Esophagus muscularis mucosa (tissue), 4 donors: ENCODE results near the gene AKAP13. TPM values are rescaled to one million over a fixed set of nuclear protein-coding genes. Genes with fewer than 3 reads are reported as not detected.

Experiments used
- DNase-seq: peaks from one replicate; pipeline ENCODE4 v3.0.0-alpha.2; 2017; ENCODE audit errors: extremely low spot score
- H3K27ac ChIP-seq, 4 donors: fragments of 200-600 bp; sonication (generic); replicated peaks in 1 of 4; 1 replicate in 3 of 4; 2 replicates in 1 of 4; pipeline ENCODE4 v1.5.1; 2016 to 2019; ENCODE audit warnings: mild to moderate bottlenecking in 1 of 4
- H3K27me3 ChIP-seq, 4 donors: fragments of 200-600 bp; sonication (generic); one replicate each; pipeline versions ENCODE4 v1.5.1 to v1.6.0; 2016 to 2019
- H3K36me3 ChIP-seq, 4 donors: fragments of 200-600 bp; sonication (generic); one replicate each; pipeline ENCODE4 v1.5.1; 2016 to 2019
- H3K4me1 ChIP-seq, 4 donors: fragments of 200-600 bp; sonication (generic); one replicate each; pipeline ENCODE4 v1.5.1; 2016 to 2019
- H3K4me3 ChIP-seq, 4 donors: fragments of 200-600 bp; sonication (generic); 1 replicate in 2 of 4; 2 replicates in 2 of 4; pipeline ENCODE4 v1.5.1; 2016 to 2019; ENCODE audit warnings: mild to moderate bottlenecking in 4 of 4, moderate library complexity in 1 of 4
- H3K9me3 ChIP-seq, 4 donors: fragments of 200-600 bp; sonication (generic); 1 replicate in 3 of 4; 2 replicates in 1 of 4; pipeline ENCODE4 v1.5.1; 2016 to 2019
- EP300 ChIP-seq: sonication (generic); formaldehyde crosslinking; IDR thresholded peaks from one replicate; pipeline ENCODE4 v1.6.1; 2017; ENCODE audit warnings: antibody characterized with exemption
- POLR2A ChIP-seq: fragments of 450-650 bp; IDR thresholded peaks from one replicate; pipeline ENCODE4 v1.6.1; 2017; ENCODE audit warnings: antibody characterized with exemption, moderate library complexity, mild to moderate bottlenecking, low read depth
- POLR2AphosphoS5 ChIP-seq, 2 donors: sonication (generic); formaldehyde crosslinking; IDR thresholded peaks; one replicate each; pipeline ENCODE4 v1.6.1; 2017; ENCODE audit warnings: antibody characterized with exemption in 2 of 2
- WGBS: methylation state at CpG from one replicate; pipeline ENCODE4 v1.1.5; 2018; 5-methylcytosine and 5-hydroxymethylcytosine counted together
- intact Hi-C: fragments of 100-400 bp; cut with DNase I; formaldehyde crosslinking; loops from one replicate; pipeline ENCODE4 v1.15.1; 2023
- total RNA-seq, 4 donors: library from RNA; depleted of rRNA; stranded (reverse); fragments of >200 nt; gene quantifications; one replicate each; pipeline versions ENCODE4 v1.1.0 to v1.2.1, GENCODE V29; 2016
- TF ChIP-seq, protein P1 (sequence below), 3 experiments: fragments of 200-600 bp in 2 of 3; fragments of 450-650 bp in 1 of 3; sonication (generic) in 2 of 3; IDR thresholded peaks; one replicate each; pipeline ENCODE4 v1.5.1; 2017 to 2019; ENCODE audit warnings: antibody characterized with exemption in 3 of 3, mild to moderate bottlenecking in 2 of 3, moderate library complexity in 1 of 3

The AKAP13 gene
- total RNA-seq, 4 donors from 2014 or later = 232 to 323 (median 284) TPM

DNA sequence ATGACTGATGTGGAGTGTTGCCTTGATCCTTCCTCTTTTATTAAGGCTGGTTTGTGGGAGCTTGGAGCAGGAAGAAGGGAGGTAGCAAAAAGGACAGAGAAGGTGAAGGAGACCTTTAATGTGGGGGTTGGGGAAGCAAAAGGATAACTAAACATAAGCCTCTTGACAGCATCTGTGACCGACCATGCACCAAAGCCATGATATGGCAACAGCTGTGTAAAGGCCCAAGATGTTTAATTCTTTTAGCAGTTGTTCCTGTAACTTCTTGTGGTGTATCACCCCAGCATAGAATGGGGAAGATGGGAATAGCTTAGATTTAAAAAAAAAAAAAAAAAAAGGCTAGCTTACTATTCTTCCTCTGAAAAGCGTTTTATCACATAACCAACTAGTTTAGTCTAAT lies 219.6 kb downstream of the AKAP13 start:
- no peaks in the 10 kb centered on the region for H3K27me3 ChIP-seq
- H3K4me1 ChIP-seq = peaks cover 38 to 62% (median 58%) of the 10 kb centered on the region in 4 donors
- H3K36me3 ChIP-seq = peaks cover 0 to 23% (median 10%) of the 10 kb centered on the region in 4 donors
- H3K27ac ChIP-seq = peak overlapping the region; percentile 15 to 59 (median 50)
- no peak for DNase-seq
- 84% methylated on average over 2 of the region's 2 CpGs for WGBS
- H3K4me3 ChIP-seq = no peak overlapping the region
- TF ChIP-seq POLR2A (no peak), EP300 (no peak), POLR2AphosphoS5 (IDR thresholded peaks at IDR 0.05) (no peak)
- TF ChIP-seq, protein P1, sequence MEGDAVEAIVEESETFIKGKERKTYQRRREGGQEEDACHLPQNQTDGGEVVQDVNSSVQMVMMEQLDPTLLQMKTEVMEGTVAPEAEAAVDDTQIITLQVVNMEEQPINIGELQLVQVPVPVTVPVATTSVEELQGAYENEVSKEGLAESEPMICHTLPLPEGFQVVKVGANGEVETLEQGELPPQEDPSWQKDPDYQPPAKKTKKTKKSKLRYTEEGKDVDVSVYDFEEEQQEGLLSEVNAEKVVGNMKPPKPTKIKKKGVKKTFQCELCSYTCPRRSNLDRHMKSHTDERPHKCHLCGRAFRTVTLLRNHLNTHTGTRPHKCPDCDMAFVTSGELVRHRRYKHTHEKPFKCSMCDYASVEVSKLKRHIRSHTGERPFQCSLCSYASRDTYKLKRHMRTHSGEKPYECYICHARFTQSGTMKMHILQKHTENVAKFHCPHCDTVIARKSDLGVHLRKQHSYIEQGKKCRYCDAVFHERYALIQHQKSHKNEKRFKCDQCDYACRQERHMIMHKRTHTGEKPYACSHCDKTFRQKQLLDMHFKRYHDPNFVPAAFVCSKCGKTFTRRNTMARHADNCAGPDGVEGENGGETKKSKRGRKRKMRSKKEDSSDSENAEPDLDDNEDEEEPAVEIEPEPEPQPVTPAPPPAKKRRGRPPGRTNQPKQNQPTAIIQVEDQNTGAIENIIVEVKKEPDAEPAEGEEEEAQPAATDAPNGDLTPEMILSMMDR (IDR thresholded peaks at IDR 0.05) = no peak
- H3K9me3 ChIP-seq = no peaks in the 10 kb centered on the region
- intact Hi-C loops = no loop called here

DNA sequence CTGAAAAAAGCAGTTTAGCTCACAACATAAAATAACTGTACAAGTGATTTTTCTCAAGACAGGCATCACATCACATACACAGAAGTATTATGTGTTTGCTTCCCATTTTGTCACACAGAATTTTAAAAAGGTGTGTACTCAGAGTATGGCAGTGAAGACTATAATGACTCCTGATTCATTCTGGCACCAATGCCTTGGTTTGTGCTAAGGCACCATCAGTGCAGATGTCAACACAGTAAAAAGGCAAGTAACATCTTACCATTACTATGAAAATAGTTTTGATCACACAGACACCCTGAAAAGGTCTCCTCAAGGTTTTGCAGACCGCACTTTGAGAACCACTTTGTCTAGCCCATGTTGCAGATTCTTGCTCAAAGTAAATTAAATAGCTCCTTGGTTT lies 222.8 kb downstream of the AKAP13 start:
- WGBS = 89% methylated on average over 1 of the region's 1 CpG

DNA sequence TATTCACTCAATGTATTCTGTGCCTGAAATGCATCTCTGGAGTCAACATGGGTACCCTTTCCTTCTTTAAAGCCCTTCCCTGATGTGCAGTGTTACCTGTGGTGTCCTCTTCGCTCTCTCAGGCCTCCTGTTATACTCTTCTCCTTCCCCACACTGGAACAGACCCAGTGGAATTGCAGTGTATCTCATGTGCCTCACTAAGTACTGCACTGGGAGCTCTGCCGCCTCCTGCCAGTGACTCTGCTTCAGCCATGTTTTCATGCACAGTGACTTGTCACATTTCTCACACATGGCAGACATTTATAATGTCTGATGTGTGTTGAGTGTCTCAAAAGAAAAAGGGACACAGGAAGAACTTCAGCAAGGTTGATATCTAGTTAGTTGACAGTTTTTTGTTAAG lies 223.3 kb downstream of the AKAP13 start:
- 86% methylated on average over 2 of the region's 2 CpGs for WGBS
- peaks cover 0 to 14% (median 8%) of the 10 kb centered on the region in 4 donors for H3K36me3 ChIP-seq
- TF ChIP-seq EP300 = no peak
- no peak for TF ChIP-seq POLR2AphosphoS5 (IDR thresholded peaks at IDR 0.05)
- TF ChIP-seq POLR2A = no peak
- TF ChIP-seq, protein P1 (IDR thresholded peaks at IDR 0.05) = no peak
- no peak overlapping the region for H3K4me3 ChIP-seq
- no peaks in the 10 kb centered on the region for H3K27me3 ChIP-seq
- peaks cover 49 to 56% (median 52%) of the 10 kb centered on the region in 4 donors for H3K4me1 ChIP-seq
- H3K27ac ChIP-seq = no peak overlapping the region
- H3K9me3 ChIP-seq = no peaks in the 10 kb centered on the region
- intact Hi-C loops = no loop called here
- DNase-seq = no peak

More for the DNA sequence above, 222.8 kb downstream of the AKAP13 start:
- Histone ChIP-seq H3K9me3 (no peaks in the 10 kb centered on the region), H3K27me3 (no peaks in the 10 kb centered on the region), H3K4me3 (no peak overlapping the region), H3K27ac (no peak overlapping the region), H3K36me3 (peaks cover 0 to 17% (median 9%) of the 10 kb centered on the region in 4 donors), H3K4me1 (peaks cover 49 to 56% (median 52%) of the 10 kb centered on the region in 4 donors)
- no peak for TF ChIP-seq POLR2AphosphoS5 (IDR thresholded peaks at IDR 0.05)
- no peak for TF ChIP-seq POLR2A
- TF ChIP-seq, protein P1 (IDR thresholded peaks at IDR 0.05) = no peak
- TF ChIP-seq EP300 = no peak
- no peak for DNase-seq
- intact Hi-C loops = no loop called here

DNA sequence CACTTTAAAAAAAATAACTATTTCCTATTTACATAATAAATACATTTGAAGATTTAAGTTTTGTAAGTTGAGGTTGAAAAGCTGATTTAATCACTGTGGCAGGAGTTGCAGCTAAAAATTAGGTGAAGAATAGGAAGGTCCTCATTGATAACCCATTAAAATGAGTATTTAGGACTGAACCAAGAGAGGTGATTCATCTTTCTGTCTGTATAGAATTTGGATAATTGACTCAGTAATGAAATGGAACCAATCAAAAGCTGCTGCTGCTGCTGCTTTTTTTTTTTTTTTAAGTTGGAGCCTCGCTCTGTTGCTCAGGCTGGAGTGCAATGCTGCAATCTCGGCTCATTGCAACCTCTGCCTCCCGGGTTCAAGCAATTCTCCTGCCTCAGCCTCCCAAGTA lies 223.8 kb downstream of the AKAP13 start:
- no peaks in the 10 kb centered on the region for H3K27me3 ChIP-seq
- H3K36me3 ChIP-seq = peaks cover 0 to 14% (median 8%) of the 10 kb centered on the region in 4 donors
- TF ChIP-seq EP300 (no peak), POLR2AphosphoS5 (IDR thresholded peaks at IDR 0.05) (no peak)
- TF ChIP-seq, protein P1 (IDR thresholded peaks at IDR 0.05) = no peak
- H3K4me3 ChIP-seq = no peak overlapping the region
- no peak overlapping the region for H3K27ac ChIP-seq
- no peaks in the 10 kb centered on the region for H3K9me3 ChIP-seq
- intact Hi-C loops = no loop called here
- DNase-seq = no peak
- 93% methylated on average over 3 of the region's 3 CpGs for WGBS
- H3K4me1 ChIP-seq = peaks cover 47 to 56% (median 50%) of the 10 kb centered on the region in 4 donors

DNA sequence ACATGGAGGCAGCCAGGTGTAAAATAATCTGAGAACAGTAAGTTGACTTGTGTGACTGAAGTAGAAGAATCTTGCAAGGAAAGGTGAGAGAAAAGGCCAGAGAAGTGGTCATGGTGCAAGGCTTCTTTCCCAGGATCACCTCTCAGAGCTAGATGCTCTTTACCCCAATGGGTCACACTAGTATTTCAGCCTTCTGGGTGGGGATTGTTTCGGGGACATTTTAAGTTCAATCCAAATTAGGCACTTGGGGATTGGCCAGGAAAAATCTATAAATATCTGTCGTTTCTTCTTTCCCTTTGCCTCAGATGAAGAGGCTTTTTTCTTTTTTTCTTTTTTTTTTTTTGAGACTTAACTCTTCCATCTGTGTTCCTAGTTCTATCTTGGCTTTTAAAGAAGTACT lies 226.3 kb downstream of the AKAP13 start:
- Histone ChIP-seq H3K4me3 (no peak overlapping the region), H3K36me3 (peaks cover 0 to 14% (median 8%) of the 10 kb centered on the region in 4 donors), H3K4me1 (peaks cover 44 to 59% (median 55%) of the 10 kb centered on the region in 4 donors), H3K27ac (peak overlapping the region; percentile 60 to 89 (median 67)), H3K27me3 (no peaks in the 10 kb centered on the region), H3K9me3 (no peaks in the 10 kb centered on the region)
- intact Hi-C loops = no loop called here
- TF ChIP-seq EP300 (no peak), POLR2A (no peak), POLR2AphosphoS5 (IDR thresholded peaks at IDR 0.05) (peak in 1 of 2 donors; percentile 32)
- TF ChIP-seq, protein P1 (IDR thresholded peaks at IDR 0.05) = no peak
- no peak for DNase-seq
- 20% methylated on average over 2 of the region's 2 CpGs for WGBS
